HCT116 (cell line): ENCODE data around the gene MRPL34.

ENCODE experiments used
- CTCF ChIP-seq, 3 experiments: fragments of 200-600 bp in 1 of 3; sonication (generic) in 1 of 3; IDR thresholded peaks in 2 of 3; conservative IDR thresholded peaks in 1 of 3; 2 replicates each; pipeline ENCODE4 v1.5.1; 2012 to 2017; ENCODE audit warnings: low read depth in 2 of 3, low read length in 2 of 3, antibody characterized with exemption in 1 of 3, borderline replicate concordance in 1 of 3, control low read depth in 1 of 3, mild to moderate bottlenecking in 1 of 3, mixed read lengths in 1 of 3, mixed run types in 1 of 3, moderate library complexity in 1 of 3; ENCODE audit not compliant: insufficient read depth in 1 of 3
- EZH2 ChIP-seq: fragments of 200-600 bp; sonication (generic); IDR thresholded peaks from 2 replicates; pipeline ENCODE4 v1.6.1; 2017; ENCODE audit warnings: antibody characterized with exemption, mixed run types
- EZH2phosphoT487 ChIP-seq: fragments of 200-600 bp; IDR thresholded peaks from 2 replicates; pipeline ENCODE4 v1.6.1; 2018; ENCODE audit warnings: antibody characterized with exemption, borderline replicate concordance
- FOSL1 ChIP-seq: IDR thresholded peaks from 2 replicates; pipeline ENCODE4 v1.6.1; 2012; ENCODE audit warnings: low read depth
- JUND ChIP-seq: IDR thresholded peaks from 2 replicates; pipeline ENCODE4 v1.6.1; 2012
- POLR2A ChIP-seq: IDR thresholded peaks from 2 replicates; pipeline ENCODE4 v1.7.0; 2011; ENCODE audit warnings: borderline replicate concordance; ENCODE audit not compliant: insufficient read depth, insufficient read length; ENCODE audit errors: extremely low read depth
- POLR2AphosphoS5 ChIP-seq: IDR thresholded peaks from 2 replicates; pipeline ENCODE4 v1.6.1; 2011; ENCODE audit warnings: mild to moderate bottlenecking, low read depth, low read length, moderate library complexity
- RAD21 ChIP-seq: IDR thresholded peaks from 2 replicates; pipeline ENCODE4 v1.6.1; 2012; ENCODE audit warnings: low read depth, mild to moderate bottlenecking
- REST ChIP-seq: IDR thresholded peaks from 2 replicates; pipeline ENCODE4 v1.6.1; 2012; ENCODE audit warnings: low read depth
- SP1 ChIP-seq: IDR thresholded peaks from 2 replicates; pipeline ENCODE4 v1.6.1; 2012; ENCODE audit warnings: low read depth
- SRF ChIP-seq: IDR thresholded peaks from 2 replicates; pipeline ENCODE4 v1.6.1; 2012; ENCODE audit warnings: low read depth
- YY1 ChIP-seq: IDR thresholded peaks from 2 replicates; pipeline ENCODE4 v1.6.1; 2011; ENCODE audit warnings: low read length, low read depth, moderate library complexity, mild to moderate bottlenecking; ENCODE audit not compliant: insufficient replicate concordance; ENCODE audit errors: extremely low read depth

GRCh38 chr19:17320435-17320834, 14.8 kb downstream of the MRPL34 start:
- no peak for TF ChIP-seq CTCF (IDR thresholded peaks at IDR 0.05 in 2 of 3, conservative IDR thresholded peaks at IDR 0.05 in 1 of 3; ENCODE audit: borderline replicate concordance in 1 of 3, insufficient read depth in 1 of 3, low read depth in 2 of 3, low read length in 2 of 3)
- TF ChIP-seq POLR2A = no peak
- no peak for TF ChIP-seq SP1
- TF ChIP-seq SRF = no peak
- no peak for TF ChIP-seq JUND
- TF ChIP-seq POLR2AphosphoS5 = no peak
- no peak for TF ChIP-seq EZH2
- no peak for TF ChIP-seq YY1
- TF ChIP-seq EZH2phosphoT487 = no peak
- TF ChIP-seq RAD21 = no peak
- TF ChIP-seq FOSL1 = no peak
- TF ChIP-seq REST = no peak
